IMR-90 (cell line): ENCODE results near the gene SYT17. TPM values are rescaled to one million over a fixed set of nuclear protein-coding genes. Genes with fewer than 3 reads are reported as not detected.

Experiments used
- ATAC-seq: fragments of 200-7000 bp; cut with Tn5 transposase; 2 replicates; pipeline ENCODE4 v1.9.1; 2020; ENCODE audit warnings: low read depth, mild to moderate bottlenecking, moderate library complexity
- BruUV-seq: library from RNA; stranded (reverse); fragments of 400-500 nt; replicated peaks from 2 replicates; lab custom pipeline; 2021; lab: Mats Ljungman, UMichigan
- CTCF ChIA-PET: fragments of 300-600 bp; formaldehyde crosslinking; extraction: SDS; loops from one replicate; lab custom pipeline; 2021; ENCODE audit warnings: antibody characterized with exemption; lab: Yijun Ruan, JAX
- POLR2A ChIA-PET: fragments of 300-600 bp; sonication (Branson Sonifier 250); formaldehyde crosslinking; loops from one replicate; lab custom pipeline; 2022; ENCODE audit warnings: antibody characterized with exemption; ENCODE audit not compliant: unreplicated experiment; lab: Charles Lee
- DNase-seq: peaks from one replicate; pipeline ENCODE4 v3.0.0; 2013
- H2AFZ ChIP-seq: replicated peaks from 2 replicates; pipeline ENCODE3; 2013; ENCODE audit warnings: low read length, mild to moderate bottlenecking; ENCODE audit not compliant: poor library complexity
- H2AK5ac ChIP-seq: 2 replicates; pipeline ENCODE4 v1.6.1; 2013; ENCODE audit warnings: low read depth, low read length, inconsistent platforms
- H2AK9ac ChIP-seq: replicated peaks from 2 replicates; pipeline ENCODE3; 2013; ENCODE audit warnings: mild to moderate bottlenecking, low read depth, low read length, moderate library complexity; ENCODE audit not compliant: poor library complexity
- H2BK120ac ChIP-seq: 2 replicates; pipeline ENCODE4 v1.6.1; 2013; ENCODE audit warnings: low read depth, low read length, inconsistent platforms
- H2BK15ac ChIP-seq: 3 replicates; pipeline ENCODE4 v1.6.1; 2013; ENCODE audit warnings: low read depth, low read length, inconsistent platforms
- H2BK20ac ChIP-seq: 2 replicates; pipeline ENCODE4 v1.6.1; 2013; ENCODE audit warnings: low read depth, mild to moderate bottlenecking, inconsistent platforms, low read length, moderate library complexity
- H2BK5ac ChIP-seq: 2 replicates; pipeline ENCODE4 v1.6.1; 2013; ENCODE audit warnings: mild to moderate bottlenecking, low read depth, low read length, inconsistent platforms; ENCODE audit not compliant: poor library complexity, severe bottlenecking
- H3K14ac ChIP-seq: replicated peaks from 2 replicates; pipeline ENCODE4 v1.6.1; 2013; ENCODE audit warnings: low read depth, low read length, inconsistent platforms
- H3K18ac ChIP-seq: 2 replicates; pipeline ENCODE4 v1.6.1; 2013; ENCODE audit warnings: low read depth, low read length, control low read depth
- H3K23ac ChIP-seq: 2 replicates; pipeline ENCODE4 v1.6.1; 2013; ENCODE audit warnings: low read depth, low read length, inconsistent platforms
- H3K27ac ChIP-seq: 2 replicates; pipeline ENCODE4 v1.5.1; 2013; ENCODE audit warnings: mild to moderate bottlenecking, control low read depth, low read length; ENCODE audit not compliant: insufficient read depth
- H3K27me3 ChIP-seq: 2 replicates; pipeline ENCODE4 v1.6.1; 2013; ENCODE audit warnings: low read length; ENCODE audit not compliant: control insufficient read depth, insufficient read depth
- H3K36me3 ChIP-seq: 2 replicates; pipeline ENCODE4 v1.6.1; 2013; ENCODE audit warnings: low read length, mixed read lengths; ENCODE audit not compliant: control insufficient read depth, insufficient read depth
- H3K4ac ChIP-seq: 2 replicates; pipeline ENCODE4 v1.6.1; 2013; ENCODE audit warnings: low read depth, low read length, inconsistent platforms
- H3K4me1 ChIP-seq: 2 replicates; pipeline ENCODE4 v1.6.1; 2013; ENCODE audit warnings: low read length, mixed read lengths; ENCODE audit not compliant: control insufficient read depth, insufficient read depth
- H3K4me2 ChIP-seq: 2 replicates; pipeline ENCODE4 v1.6.1; 2013; ENCODE audit warnings: low read depth, mild to moderate bottlenecking, control low read depth, low read length, moderate library complexity
- H3K4me3 ChIP-seq: 2 replicates; pipeline ENCODE4 v1.5.1; 2013; ENCODE audit warnings: low read depth, mild to moderate bottlenecking, control low read depth, low read length, moderate library complexity; ENCODE audit not compliant: insufficient read depth
- H3K56ac ChIP-seq: 2 replicates; pipeline ENCODE4 v1.6.1; 2013; ENCODE audit warnings: low read length, inconsistent platforms; ENCODE audit not compliant: insufficient read depth; ENCODE audit errors: extremely low read depth
- H3K79me1 ChIP-seq, 2 experiments: 2 replicates each; pipeline ENCODE4 v1.6.1; 2013; ENCODE audit warnings: low read length in 2 of 2, inconsistent platforms in 1 of 2, low read depth in 1 of 2
- H3K9ac ChIP-seq: 2 replicates; pipeline ENCODE4 v1.6.1; 2013; ENCODE audit warnings: low read depth, low read length, control low read depth
- H3K9me1 ChIP-seq: 2 replicates; pipeline ENCODE4 v1.6.1; 2013; ENCODE audit warnings: low read length, inconsistent platforms; ENCODE audit not compliant: insufficient read depth
- H3K9me3 ChIP-seq: 2 replicates; pipeline ENCODE4 v1.6.1; 2013; ENCODE audit warnings: low read length; ENCODE audit not compliant: control insufficient read depth, insufficient read depth
- H4K20me1 ChIP-seq: 2 replicates; pipeline ENCODE4 v1.6.1; 2013; ENCODE audit warnings: low read length, inconsistent platforms; ENCODE audit not compliant: insufficient read depth
- H4K5ac ChIP-seq: 2 replicates; pipeline ENCODE4 v1.6.1; 2013; ENCODE audit warnings: mild to moderate bottlenecking, low read depth, low read length, control low read depth
- H4K8ac ChIP-seq, 2 experiments: 2 replicates each; pipeline ENCODE4 v1.6.1; 2013; ENCODE audit warnings: low read depth in 2 of 2, low read length in 2 of 2, control low read depth in 1 of 2, inconsistent platforms in 1 of 2
- H4K91ac ChIP-seq: 2 replicates; pipeline ENCODE4 v1.6.1; 2013; ENCODE audit warnings: low read depth, low read length, inconsistent platforms; ENCODE audit not compliant: insufficient read depth
- FOS ChIP-seq: fragments of 150-350 bp; IDR thresholded peaks from 2 replicates; pipeline ENCODE4 v1.6.1; 2016; ENCODE audit warnings: low read depth, low read length
- MAZ ChIP-seq: IDR thresholded peaks from 2 replicates; pipeline ENCODE4 v1.6.1; 2012; ENCODE audit warnings: low read depth, mild to moderate bottlenecking, low read length, improper control_type of control experiment, moderate library complexity, borderline replicate concordance
- RAD21 ChIP-seq: IDR thresholded peaks from 2 replicates; pipeline ENCODE4 v1.6.1; 2012; ENCODE audit warnings: low read length, improper control_type of control experiment
- RFX5 ChIP-seq: IDR thresholded peaks from 2 replicates; pipeline ENCODE4 v1.8.0; 2012; ENCODE audit warnings: low read depth, mild to moderate bottlenecking, low read length, moderate library complexity
- WGBS, 2 experiments: methylation state at CpG; one replicate each; pipeline versions ENCODE4 v1.1.5 to v1.1.7; 2013; ENCODE audit warnings: missing lambda C conversion rate in 2 of 2; ENCODE audit not compliant: insufficient read length in 1 of 2; ENCODE audit errors: extremely low coverage in 2 of 2; 5-methylcytosine and 5-hydroxymethylcytosine counted together
- dilution Hi-C: fragments of 300-500 bp; cut with HindIII; formaldehyde crosslinking; loops from one replicate; pipeline ENCODE4 v1.14.3; 2018; ENCODE audit warnings: low sequenced_read_pairs; ENCODE audit not compliant: unreplicated experiment
- in situ Hi-C: fragments of 300-500 bp; cut with MboI; formaldehyde crosslinking; loops from 3 replicates; pipeline ENCODE4 v1.14.3; 2019; ENCODE audit warnings: low sequenced_read_pairs, inconsistent platforms, mixed read lengths
- intact Hi-C: fragments of 100-400 bp; cut with micrococcal nuclease; formaldehyde crosslinking; loops from 2 replicates; pipeline ENCODE4 v1.10.0; 2022
- polyA plus RNA-seq, 3 experiments: library from polyadenylated mRNA; depleted of rRNA; stranded (reverse); fragments of >200 nt; gene quantifications; 2 replicates each; pipeline ENCODE4 v1.2.3, GENCODE V29; 2012; ENCODE audit warnings: low replicate concordance in 1 of 3
- total RNA-seq: library from RNA; depleted of rRNA; stranded (reverse); fragments of >200 nt; gene quantifications from 2 replicates; pipeline ENCODE4 v1.2.3, GENCODE V29; 2012
- TF ChIP-seq, protein P1 (sequence below): fragments of 150-350 bp; IDR thresholded peaks from 2 replicates; pipeline ENCODE4 v1.6.1; 2016; ENCODE audit warnings: low read depth, mild to moderate bottlenecking, low read length, moderate library complexity, borderline replicate concordance

SYT17 gene
- total and polyA plus RNA-seq, 2 of the 4 experiments (the other 2 are of a cell fraction): not detected

DNA sequence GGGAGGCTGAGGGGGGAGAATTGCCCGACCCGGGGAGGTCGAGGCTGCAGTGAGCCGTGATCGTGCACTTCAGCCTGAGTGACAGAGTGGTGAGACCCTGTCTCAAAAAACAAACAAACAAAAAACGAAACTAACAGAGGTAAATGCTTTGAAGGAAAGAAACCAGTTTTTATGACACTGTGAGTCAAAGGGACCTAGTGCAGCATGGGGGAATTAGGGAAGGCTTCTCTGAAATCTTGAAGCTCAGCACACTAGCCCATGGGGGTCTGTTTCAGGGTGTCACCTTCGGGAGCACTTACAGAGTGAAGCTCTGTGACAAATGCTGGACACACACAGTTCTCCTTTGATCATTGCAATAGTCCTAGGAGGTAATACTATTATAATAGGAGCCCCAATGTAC lies 37.7 kb upstream of the SYT17 start:
- Histone ChIP-seq H3K14ac (peak overlapping the region; percentile 60), H3K4me3 (no peak overlapping the region), H2BK15ac (peak overlapping the region; percentile 37; the same call in 1 of the 3 replicates), H3K9me3 (no peaks in the 10 kb centered on the region), H3K27ac (peak overlapping the region; percentile 77), H2AK9ac (no peak overlapping the region), H3K4ac (peak overlapping the region; percentile 59), H2BK5ac (peak overlapping the region; percentile 30), H4K5ac (peak overlapping the region; percentile 83), H4K20me1 (no peaks in the 10 kb centered on the region), H2BK120ac (peak overlapping the region; percentile 82), H4K8ac (peak overlapping the region; percentile 68 to 76; a peak in 3 of 4 replicates), H3K27me3 (no peaks in the 10 kb centered on the region), H4K91ac (peak overlapping the region; percentile 65), H3K18ac (peak overlapping the region; percentile 70), H3K9me1 (peaks cover 16% of the 10 kb centered on the region), H2AK5ac (peak overlapping the region; percentile 64; the same call in 1 of the 2 replicates), H3K36me3 (no peaks in the 10 kb centered on the region), H3K56ac (0 out of 2 replicates have a peak overlapping the region, but pooled peaks have one; percentile 44), H3K4me1 (peaks cover 18% of the 10 kb centered on the region), H2BK20ac (peak overlapping the region; percentile 83), H3K4me2 (peak overlapping the region; percentile 68), H3K23ac (peak overlapping the region; percentile 31; the same call in 1 of the 2 replicates), H3K9ac (no peak overlapping the region), H3K79me1 (peaks cover 0 to 8% of the 10 kb centered on the region in 2 experiments; a peak in 1 of 4 replicates), H2AFZ (no peak overlapping the region)
- TF ChIP-seq, protein P1, sequence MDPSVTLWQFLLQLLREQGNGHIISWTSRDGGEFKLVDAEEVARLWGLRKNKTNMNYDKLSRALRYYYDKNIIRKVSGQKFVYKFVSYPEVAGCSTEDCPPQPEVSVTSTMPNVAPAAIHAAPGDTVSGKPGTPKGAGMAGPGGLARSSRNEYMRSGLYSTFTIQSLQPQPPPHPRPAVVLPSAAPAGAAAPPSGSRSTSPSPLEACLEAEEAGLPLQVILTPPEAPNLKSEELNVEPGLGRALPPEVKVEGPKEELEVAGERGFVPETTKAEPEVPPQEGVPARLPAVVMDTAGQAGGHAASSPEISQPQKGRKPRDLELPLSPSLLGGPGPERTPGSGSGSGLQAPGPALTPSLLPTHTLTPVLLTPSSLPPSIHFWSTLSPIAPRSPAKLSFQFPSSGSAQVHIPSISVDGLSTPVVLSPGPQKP: no peak
- TF ChIP-seq FOS (no peak), RAD21 (no peak), MAZ (no peak), RFX5 (no peak)
- no TSS peak for BruUV-seq
- ChIA-PET CTCF (interaction anchor here (0.5 to 1.8 kb wide), 5 partner anchors 9 to 1613 kb away, joined by 3 to 6 read pairs (median 3); no protein-coding TSS in a partner anchor), POLR2A (interaction anchor here (1.3 kb wide), 1 partner anchor 11 kb away, joined by 16 read pairs; no protein-coding TSS in a partner anchor)
- WGBS, 2 experiments: no CpG with 5 or more reads among the region's 7 CpGs
- in situ Hi-C loops (no loop called here), dilution Hi-C loops (no loop called here), intact Hi-C loops (no loop called here)
- DNase-seq: no peak
- no peak for ATAC-seq
